NK-92 treated with Interleukin-12 subunit alpha and Interleukin-12 subunit beta, amount 100 ng/mL, for 24 hours (cell line): Measurements from ENCODE around the gene CENPS.
"Not testable (repeated sequence)": the region's sequence is repeated elsewhere in the genome, so short reads cannot be mapped to it uniquely, and the experiment has no call there.

Experiments used
- DNase-seq: peaks from one replicate; lab custom pipeline; 2025; lab: John Stamatoyannopoulos, UW

Gene CENPS

GRCh38 chr1:10419351-10419750 lies 10.9 kb upstream of the CENPS start:
- no peak for DNase-seq

DNA sequence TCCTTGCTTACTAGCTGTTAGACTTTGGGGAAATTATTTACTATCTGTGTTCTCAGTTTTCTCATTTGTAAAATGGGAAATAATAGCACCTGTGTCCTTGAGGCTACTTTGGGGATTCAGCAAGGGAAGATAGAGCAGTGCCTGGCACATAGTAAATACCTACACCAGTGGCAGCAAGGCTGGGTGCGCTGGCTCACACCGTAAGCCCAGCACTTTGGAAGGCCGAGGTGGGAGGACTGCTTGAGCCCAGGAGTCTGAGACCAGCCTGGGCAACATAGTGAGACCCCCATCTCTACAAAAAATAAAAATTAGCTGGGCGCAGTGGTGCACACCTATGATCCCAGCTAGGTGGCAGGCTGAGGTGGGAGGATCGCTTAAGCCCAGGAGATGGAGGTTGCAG lies 8.6 kb upstream of the CENPS start:
- DNase-seq, result no peak

GRCh38 chr1:10424034-10424433 lies 6.2 kb upstream of the CENPS start:
- no peak for DNase-seq

GRCh38 chr1:10424651-10425050 lies 5.6 kb upstream of the CENPS start:
- DNase-seq, result no peak

DNA sequence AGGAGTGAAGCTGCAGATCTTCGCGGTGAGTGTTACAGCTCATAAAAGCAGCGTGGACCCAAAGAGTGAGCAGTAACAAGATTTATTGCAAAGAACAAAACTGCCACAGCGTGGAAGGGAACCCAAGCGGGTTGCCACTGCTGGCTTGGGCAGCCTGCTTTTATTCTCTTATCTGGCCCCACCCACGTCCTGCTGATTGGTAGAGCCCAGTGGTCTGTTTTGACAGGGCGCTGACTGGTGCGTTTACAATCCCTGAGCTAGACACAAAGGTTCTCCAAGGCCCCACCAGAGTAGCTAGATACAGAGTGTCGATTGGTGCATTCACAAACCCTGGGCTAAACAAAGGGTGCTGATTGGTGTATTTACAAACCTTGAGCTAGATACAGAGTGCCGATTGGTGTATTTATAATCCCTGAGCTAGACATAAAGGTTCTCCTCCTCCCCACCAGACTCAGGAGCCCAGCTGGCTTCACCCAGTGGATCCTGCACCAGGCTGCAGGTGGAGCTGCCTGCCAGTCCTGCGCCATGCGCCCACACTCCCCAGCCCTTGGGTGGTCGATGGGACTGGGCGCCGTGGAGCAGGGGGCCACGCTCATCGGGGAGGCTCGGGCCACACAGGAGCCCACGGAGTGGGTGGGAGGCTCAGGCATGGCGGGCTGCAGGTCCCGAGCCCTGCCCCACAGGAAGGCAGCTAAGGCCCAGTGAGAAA lies 4.3 kb upstream of the CENPS start:
- DNase-seq, result not testable (repeated sequence)

DNA sequence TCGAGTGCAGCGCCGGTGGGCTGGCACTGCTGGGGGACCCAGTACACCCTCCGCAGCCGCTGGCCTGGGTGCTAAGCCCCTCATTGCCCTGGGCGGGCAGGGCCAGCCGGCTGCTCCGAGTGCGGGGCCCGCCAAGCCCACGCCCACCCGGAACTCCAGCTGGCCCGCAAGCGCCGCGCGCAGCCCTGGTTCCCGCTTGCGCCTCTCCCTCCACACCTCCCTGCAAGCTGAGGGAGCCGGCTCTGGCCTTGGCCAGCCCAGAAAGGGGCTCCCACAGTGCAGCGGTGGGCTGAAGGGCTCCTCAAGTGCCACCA lies 3.7 kb upstream of the CENPS start:
- DNase-seq, result not testable (repeated sequence)

- DNase-seq, result no peak
Measured at GRCh38 chr1:10428984-10429383, 1.2 kb upstream of the CENPS start.

DNA sequence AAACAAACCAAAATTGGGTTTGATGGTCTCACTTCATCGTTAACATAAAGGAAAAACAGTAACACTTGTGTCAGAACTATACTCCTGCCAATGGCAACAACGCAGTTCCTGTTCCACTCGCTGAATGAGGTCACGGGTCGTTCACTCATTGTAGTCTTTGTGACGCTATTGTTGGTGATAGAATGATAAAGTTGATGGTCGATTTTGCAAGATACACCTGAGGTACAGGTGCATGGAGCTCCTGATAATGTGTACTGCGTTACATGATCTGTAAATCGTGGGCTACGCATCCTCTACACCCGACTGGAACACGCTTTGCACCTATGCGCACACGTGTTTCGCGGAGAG lies 391 bp upstream of the CENPS start:
- no peak for DNase-seq

- DNase-seq, result no peak
Measured at GRCh38 chr1:10431070-10431730, 967 bp downstream of the CENPS start.

DNA sequence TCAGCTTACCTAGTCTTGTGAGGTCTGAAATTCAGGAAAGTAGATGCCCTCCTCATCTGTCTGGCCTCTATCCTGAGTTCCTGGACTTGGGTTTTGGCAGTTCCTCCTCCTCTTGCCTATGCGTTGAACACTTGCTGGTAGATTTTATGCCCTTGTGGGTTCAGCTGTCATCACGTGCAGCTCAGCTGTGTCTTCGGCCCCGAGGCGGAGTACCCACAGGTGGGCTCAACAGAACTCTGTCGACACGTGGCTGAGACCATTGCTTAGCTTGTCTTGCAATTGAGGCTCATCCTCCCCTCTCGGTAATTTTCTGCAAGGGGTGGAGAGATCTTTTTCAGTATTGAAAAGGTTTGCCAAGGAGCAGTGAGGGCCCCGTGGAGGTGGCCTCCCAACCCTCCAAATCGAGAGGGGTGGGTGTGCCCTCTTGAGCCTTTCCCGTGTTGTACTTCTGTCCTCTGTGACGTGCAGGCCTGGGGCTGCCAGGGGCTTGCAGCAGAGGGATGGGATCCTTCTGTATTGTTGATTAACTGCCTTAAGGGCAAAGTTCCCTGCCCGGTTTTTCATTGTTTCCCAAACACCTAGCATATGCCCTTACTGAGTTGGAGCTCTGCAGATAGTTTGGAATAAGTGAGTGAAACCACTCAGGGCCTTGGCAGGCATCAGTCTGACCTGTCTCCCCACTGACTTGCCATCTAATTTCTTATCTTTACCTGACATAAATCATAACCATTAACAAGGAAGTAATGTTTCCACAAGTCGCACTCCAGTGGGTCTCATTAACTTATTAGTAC lies 2.9 kb downstream of the CENPS start:
- no peak for DNase-seq

DNA sequence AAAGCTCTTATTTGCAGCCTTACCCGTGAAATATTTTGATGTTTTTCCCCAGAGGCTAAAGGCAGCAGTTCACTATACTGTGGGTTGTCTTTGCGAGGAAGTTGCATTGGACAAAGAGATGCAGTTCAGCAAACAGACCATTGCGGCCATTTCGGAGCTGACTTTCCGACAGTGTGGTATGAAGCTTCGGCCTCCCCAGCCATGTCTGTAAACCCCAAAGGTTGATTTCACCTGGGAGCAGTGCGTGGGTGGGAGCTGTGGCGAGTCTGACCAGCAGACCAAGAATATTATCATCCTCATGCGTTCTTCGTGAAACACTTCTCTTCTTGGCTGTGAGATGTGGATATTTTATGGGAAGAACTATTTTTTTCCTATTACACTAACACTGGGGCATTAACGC lies 3.6 kb downstream of the CENPS start:
- DNase-seq, result no peak

GRCh38 chr1:10434590-10434989 lies 4.4 kb downstream of the CENPS start:
- no peak for DNase-seq

GRCh38 chr1:10437052-10437451 lies 6.8 kb downstream of the CENPS start:
- no peak for DNase-seq

DNA sequence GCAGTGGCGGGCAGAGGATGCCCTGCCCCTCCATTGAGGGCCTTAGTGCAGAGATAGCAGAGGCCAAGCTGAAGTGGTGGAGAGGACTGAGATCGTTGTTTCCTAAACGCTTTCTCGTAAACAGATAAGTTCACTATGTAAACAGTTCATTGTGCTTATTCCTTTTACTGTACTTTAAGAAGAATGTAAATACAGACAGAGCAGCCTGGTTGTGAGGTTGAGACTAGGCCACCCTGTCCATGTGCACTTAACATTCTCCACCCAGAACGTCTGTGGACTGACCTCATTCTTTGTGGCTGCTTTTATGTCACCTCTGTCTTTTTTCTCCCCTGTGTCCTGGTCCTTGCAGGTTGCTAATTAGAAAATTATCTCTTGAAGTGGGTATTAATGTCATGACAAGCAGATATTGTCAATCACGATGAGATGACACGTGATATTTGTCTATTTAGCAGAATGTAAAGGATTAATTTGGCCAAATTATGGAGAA lies 8.5 kb downstream of the CENPS start:
- DNase-seq, result no peak

- no peak for DNase-seq
Measured at GRCh38 chr1:10440305-10440704, 10.1 kb downstream of the CENPS start.

GRCh38 chr1:10440794-10441193 lies 10.6 kb downstream of the CENPS start:
- DNase-seq, result no peak

- DNase-seq, result no peak
Measured at GRCh38 chr1:10444248-10444647, 14.0 kb downstream of the CENPS start.

DNA sequence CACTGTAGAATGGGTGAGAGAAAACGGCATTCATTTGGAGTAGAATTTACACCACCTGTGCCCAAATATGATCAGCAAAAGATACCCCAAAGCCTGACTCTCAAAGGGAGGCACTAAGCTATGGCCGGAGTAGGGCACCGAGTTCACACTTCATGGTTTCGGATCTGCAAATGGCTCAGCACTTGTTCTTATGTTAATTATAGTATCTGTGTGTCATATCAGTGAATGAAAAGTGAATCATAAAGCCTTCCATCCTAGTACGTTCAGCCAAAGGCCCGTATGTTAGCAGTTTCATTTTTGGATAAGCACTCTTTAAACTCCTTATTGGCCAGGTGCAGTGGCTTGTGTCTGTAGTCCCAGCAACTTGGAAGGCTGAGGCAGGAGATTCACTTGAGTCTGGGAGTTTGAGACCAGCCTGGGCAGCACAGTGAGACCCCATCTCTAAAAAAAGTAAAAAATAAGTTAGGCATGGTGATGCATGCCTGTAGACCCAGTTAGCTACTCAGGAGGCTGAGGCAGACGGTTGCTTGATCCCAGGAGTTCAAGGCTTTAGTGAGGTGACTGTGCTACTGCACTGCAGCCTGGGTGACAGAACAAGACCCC lies 14.7 kb downstream of the CENPS start:
- no peak for DNase-seq

GRCh38 chr1:10446790-10447422 lies 16.7 kb downstream of the CENPS start:
- no peak for DNase-seq

DNA sequence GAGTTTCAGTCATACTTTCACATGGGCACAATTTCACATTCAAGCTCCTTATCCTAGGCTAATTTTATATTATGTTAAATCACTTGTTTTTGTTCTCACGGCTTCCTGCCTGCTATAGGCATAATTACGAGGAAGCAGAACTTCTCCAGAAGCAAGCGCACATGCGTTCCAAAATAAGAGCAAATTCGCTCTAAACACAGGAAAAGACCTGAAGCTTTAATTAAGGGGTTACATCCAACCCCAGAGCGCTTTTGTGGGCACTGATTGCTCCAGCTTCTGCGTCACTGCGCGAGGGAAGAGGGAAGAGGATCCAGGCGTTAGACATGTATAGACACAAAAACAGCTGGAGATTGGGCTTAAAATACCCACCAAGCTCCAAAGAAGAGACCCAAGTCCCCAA lies 19.5 kb downstream of the CENPS start, which contains the start of gene CORT:
TSS of gene CORT (plus strand) at position 281 of the 400 bp plus-strand sequence. CDS start 193 bp downstream, outside the sequence.
- DNase-seq, result no peak

DNA sequence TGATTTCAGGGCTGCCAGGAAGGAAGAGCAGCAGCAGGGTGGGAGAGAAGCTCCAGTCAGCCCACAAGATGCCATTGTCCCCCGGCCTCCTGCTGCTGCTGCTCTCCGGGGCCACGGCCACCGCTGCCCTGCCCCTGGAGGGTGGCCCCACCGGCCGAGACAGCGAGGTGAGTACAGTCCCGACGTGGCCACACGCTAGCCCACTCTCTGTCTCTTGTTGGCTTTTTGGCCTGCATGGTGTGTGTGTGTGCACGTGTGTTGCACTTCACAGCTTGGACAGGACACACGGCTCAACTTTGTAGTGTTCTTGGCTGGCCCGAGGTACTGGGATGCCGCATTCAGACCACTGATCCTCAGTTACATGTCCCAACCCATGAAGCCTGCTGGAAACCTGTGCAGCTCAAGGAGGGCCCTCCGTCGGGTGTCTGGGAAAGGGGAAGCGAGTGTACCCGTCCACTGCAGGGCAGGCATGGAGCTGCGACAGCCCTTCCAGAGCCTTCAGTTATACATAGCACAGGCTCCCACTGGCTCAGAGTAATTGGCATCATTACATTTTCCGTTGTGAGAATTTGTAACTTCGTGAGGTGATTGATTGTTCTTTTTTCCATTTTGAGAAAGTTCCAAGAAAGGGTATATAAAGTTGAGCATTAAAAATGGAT lies 20.1 kb downstream of the CENPS start:
- no peak for DNase-seq

- DNase-seq, result no peak
Measured at GRCh38 chr1:10450836-10451235, 20.6 kb downstream of the CENPS start.
